Tibial nerve (tissue), 4 donors: ENCODE measurements around the gene ANKRD45. TPM values are rescaled to one million over a fixed set of nuclear protein-coding genes. Genes with fewer than 3 reads are reported as not detected.

Source experiments
- DNase-seq, 2 donors: peaks; one replicate each; pipeline ENCODE4 v3.0.0-alpha.2; 2019; ENCODE audit warnings: low spot score in 2 of 2
- H3K27ac ChIP-seq, 4 donors: fragments of 200-600 bp; sonication (generic) in 3 of 4; one replicate each; pipeline ENCODE4 v1.5.1; 2017 to 2019; ENCODE audit warnings: mild to moderate bottlenecking in 1 of 4
- H3K27me3 ChIP-seq, 2 donors: fragments of 200-600 bp; sonication (generic) in 1 of 2; one replicate each; pipeline versions ENCODE4 v1.5.1 to v1.6.0; 2017 to 2019
- H3K36me3 ChIP-seq, 3 donors: fragments of 200-600 bp; sonication (generic); one replicate each; pipeline ENCODE4 v1.5.1; 2018 to 2019
- H3K4me1 ChIP-seq, 4 donors: fragments of 200-600 bp; sonication (generic) in 3 of 4; one replicate each; pipeline ENCODE4 v1.5.1; 2017 to 2019
- H3K4me3 ChIP-seq, 4 donors: fragments of 200-600 bp; sonication (generic) in 3 of 4; one replicate each; pipeline ENCODE4 v1.5.1; 2017 to 2019; ENCODE audit warnings: mild to moderate bottlenecking in 1 of 4, moderate library complexity in 1 of 4
- H3K9me3 ChIP-seq, 4 donors: fragments of 200-600 bp; sonication (generic) in 3 of 4; one replicate each; pipeline ENCODE4 v1.5.1; 2017 to 2019
- CTCF ChIP-seq, 5 experiments: fragments of 200-600 bp in 3 of 5; fragments of 450-650 bp in 2 of 5; sonication (generic) in 3 of 5; IDR thresholded peaks; one replicate each; pipeline ENCODE4 v1.5.1; 2016 to 2019; ENCODE audit warnings: antibody characterized with exemption in 5 of 5, mild to moderate bottlenecking in 3 of 5, moderate library complexity in 2 of 5
- EP300 ChIP-seq, 2 donors: sonication (generic); formaldehyde crosslinking; IDR thresholded peaks; one replicate each; pipeline ENCODE4 v1.6.1; 2017; ENCODE audit warnings: antibody characterized with exemption in 2 of 2, mild to moderate bottlenecking in 1 of 2
- POLR2A ChIP-seq, 2 donors: fragments of 450-650 bp; IDR thresholded peaks; one replicate each; pipeline ENCODE4 v1.6.1; 2017; ENCODE audit warnings: antibody characterized with exemption in 2 of 2, mild to moderate bottlenecking in 2 of 2, moderate library complexity in 2 of 2
- WGBS, 2 donors: methylation state at CpG; one replicate each; pipeline ENCODE4 v1.1.5; 2018; 5-methylcytosine and 5-hydroxymethylcytosine counted together
- total RNA-seq, 4 donors: library from RNA; depleted of rRNA; stranded (reverse); fragments of >200 nt; gene quantifications; one replicate each; pipeline ENCODE4 v1.1.0, GENCODE V29; 2016

ANKRD45 gene
- total RNA-seq, 4 donors from 2014 or later, result 0.44 to 1.8 (median 1.7) TPM; not detected in 1

GRCh38 chr1:173590557-173590956 is 79.1 kb downstream of the ANKRD45 start:
- Histone ChIP-seq H3K9me3 (no peaks in the 10 kb centered on the region), H3K4me3 (no peak overlapping the region), H3K27me3 (no peaks in the 10 kb centered on the region), H3K27ac (no peak overlapping the region), H3K36me3 (no peaks in the 10 kb centered on the region), H3K4me1 (no peaks in the 10 kb centered on the region)
- no peak for DNase-seq
- no peak for TF ChIP-seq EP300 (IDR thresholded peaks at IDR 0.05)
- TF ChIP-seq POLR2A (IDR thresholded peaks at IDR 0.05), result no peak
- TF ChIP-seq CTCF (IDR thresholded peaks at IDR 0.05), result no peak
- 73 to 74% methylated on average over 1 of the region's 1 CpG for WGBS, 2 donors

GRCh38 chr1:173581383-173582079 is 88.1 kb downstream of the ANKRD45 start:
- WGBS, 2 donors, result 44 to 46% methylated on average over 1 of the region's 1 CpG
- H3K27ac ChIP-seq, result no peak overlapping the region

GRCh38 chr1:173580658-173581057 is 89.0 kb downstream of the ANKRD45 start:
- no peaks in the 10 kb centered on the region for H3K4me1 ChIP-seq
- H3K36me3 ChIP-seq, result no peaks in the 10 kb centered on the region
- H3K9me3 ChIP-seq, result no peaks in the 10 kb centered on the region
- H3K27ac ChIP-seq, result no peak overlapping the region
- TF ChIP-seq EP300 (IDR thresholded peaks at IDR 0.05), result no peak
- TF ChIP-seq POLR2A (IDR thresholded peaks at IDR 0.05), result no peak
- no peak for TF ChIP-seq CTCF (IDR thresholded peaks at IDR 0.05)
- 79 to 80% methylated on average over 3 of the region's 3 CpGs for WGBS, 2 donors
- no peak for DNase-seq
- H3K4me3 ChIP-seq, result no peak overlapping the region
- H3K27me3 ChIP-seq, result no peaks in the 10 kb centered on the region

More at GRCh38 chr1:173581383-173582079, 88.1 kb downstream of the ANKRD45 start:
- no peak for TF ChIP-seq POLR2A (IDR thresholded peaks at IDR 0.05)
- H3K27me3 ChIP-seq, result no peaks in the 10 kb centered on the region
- H3K36me3 ChIP-seq, result no peaks in the 10 kb centered on the region
- no peaks in the 10 kb centered on the region for H3K4me1 ChIP-seq
- H3K4me3 ChIP-seq, result no peak overlapping the region
- no peaks in the 10 kb centered on the region for H3K9me3 ChIP-seq
- no peak for DNase-seq

GRCh38 chr1:173580071-173580470 is 89.6 kb downstream of the ANKRD45 start:
- Histone ChIP-seq H3K9me3 (no peaks in the 10 kb centered on the region), H3K27me3 (no peaks in the 10 kb centered on the region), H3K4me1 (no peaks in the 10 kb centered on the region), H3K36me3 (no peaks in the 10 kb centered on the region), H3K4me3 (no peak overlapping the region), H3K27ac (no peak overlapping the region)
- TF ChIP-seq CTCF (IDR thresholded peaks at IDR 0.05) (no peak), POLR2A (IDR thresholded peaks at IDR 0.05) (no peak), EP300 (IDR thresholded peaks at IDR 0.05) (no peak)
- no peak for DNase-seq
- 83% methylated on average over 3 of the region's 3 CpGs for WGBS, 2 donors

GRCh38 chr1:173573596-173573995 is 96.1 kb downstream of the ANKRD45 start:
- no peaks in the 10 kb centered on the region for H3K36me3 ChIP-seq
- WGBS, 2 donors, result 91 to 94% methylated on average over 4 of the region's 4 CpGs
- no peaks in the 10 kb centered on the region for H3K9me3 ChIP-seq
- no peak for DNase-seq
- TF ChIP-seq POLR2A (IDR thresholded peaks at IDR 0.05) (no peak), EP300 (IDR thresholded peaks at IDR 0.05) (no peak), CTCF (IDR thresholded peaks at IDR 0.05) (no peak)
- H3K4me1 ChIP-seq, result no peaks in the 10 kb centered on the region
- H3K27ac ChIP-seq, result no peak overlapping the region
- H3K27me3 ChIP-seq, result no peaks in the 10 kb centered on the region
- no peak overlapping the region for H3K4me3 ChIP-seq
